GM19463 (cell line): Measurements from ENCODE around the gene GNB5.

Experiments
- ATAC-seq: cut with Tn5 transposase; IDR thresholded peaks from one replicate; pipeline ENCODE4 v1.9.1; 2021; ENCODE audit warnings: mild to moderate bottlenecking, moderate library complexity; ENCODE audit not compliant: unreplicated experiment

The GNB5 gene

DNA sequence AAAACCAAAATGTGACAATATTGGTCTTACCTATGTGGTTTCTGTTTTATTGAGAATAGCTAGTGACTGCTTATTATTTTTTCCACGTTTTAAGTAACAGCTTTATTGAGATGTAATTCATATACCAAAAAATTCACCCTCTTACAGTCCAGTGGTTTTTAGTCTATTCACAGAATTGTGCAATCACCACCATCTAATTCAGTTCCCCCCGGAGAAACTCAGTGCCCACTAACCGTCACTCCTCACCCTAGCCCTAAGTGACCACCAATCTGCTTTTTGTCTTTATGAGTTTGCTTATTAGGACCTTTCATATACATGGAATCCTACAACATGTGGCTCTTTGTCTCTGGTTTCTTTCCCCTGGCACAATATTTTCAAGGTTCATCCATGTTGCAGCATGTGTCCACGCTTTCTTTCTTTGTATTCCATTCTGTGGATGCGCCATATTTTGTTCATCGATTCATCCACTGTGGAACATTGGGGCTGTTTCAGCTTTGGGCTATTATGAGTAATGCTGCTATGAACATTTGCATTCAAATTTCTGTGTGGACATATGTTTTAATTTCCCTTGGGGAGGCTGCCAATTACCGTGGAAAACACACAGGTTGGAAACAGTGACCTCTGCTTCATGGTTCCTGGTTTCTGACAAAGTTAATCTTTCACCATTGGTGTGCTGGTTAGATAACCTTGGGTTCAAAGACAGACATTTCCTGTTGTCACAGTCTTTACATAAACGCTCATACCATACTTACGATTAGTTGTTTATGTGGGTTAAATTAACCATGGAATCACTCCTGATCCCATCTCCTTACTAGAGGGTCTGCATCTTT, 75.4 kb downstream of the GNB5 start:
- no peak for ATAC-seq

DNA sequence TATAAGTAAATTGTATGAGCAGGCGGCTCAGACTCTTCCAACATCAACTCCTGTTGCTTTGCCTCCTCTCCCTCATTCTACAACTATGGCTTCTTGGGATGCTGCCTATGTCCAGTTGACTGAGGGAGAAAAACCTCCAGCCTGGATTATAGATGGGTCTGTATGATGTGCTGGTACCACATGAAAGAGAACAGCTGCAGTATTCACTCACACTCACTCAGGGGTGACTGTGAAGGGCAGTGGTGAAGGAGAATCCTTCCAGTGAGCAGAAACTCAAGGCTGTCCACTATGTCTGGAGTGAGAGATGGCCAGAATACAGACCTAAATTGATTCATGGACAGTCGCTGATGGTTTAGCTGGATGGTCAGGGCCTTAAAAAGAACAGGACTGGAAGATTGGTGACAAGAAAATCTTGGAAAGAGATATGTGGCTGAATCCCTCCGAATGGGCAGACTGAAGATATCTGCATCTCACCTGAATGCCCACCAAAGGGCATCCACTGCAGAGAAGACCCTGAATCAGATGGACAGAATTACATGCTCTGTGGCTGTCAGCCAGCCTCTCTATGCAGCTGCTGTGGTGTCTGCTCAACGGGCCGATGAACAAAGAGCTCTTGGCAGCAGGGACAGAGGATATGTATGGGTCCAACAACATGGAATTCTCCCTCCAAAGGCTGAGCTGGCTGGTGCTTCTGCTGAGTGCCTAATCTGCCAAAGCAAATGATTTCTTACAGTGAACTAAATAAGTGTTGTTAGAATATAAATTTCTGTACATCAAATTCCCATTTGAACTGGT, 76.7 kb downstream of the GNB5 start:
- ATAC-seq = no peak

DNA sequence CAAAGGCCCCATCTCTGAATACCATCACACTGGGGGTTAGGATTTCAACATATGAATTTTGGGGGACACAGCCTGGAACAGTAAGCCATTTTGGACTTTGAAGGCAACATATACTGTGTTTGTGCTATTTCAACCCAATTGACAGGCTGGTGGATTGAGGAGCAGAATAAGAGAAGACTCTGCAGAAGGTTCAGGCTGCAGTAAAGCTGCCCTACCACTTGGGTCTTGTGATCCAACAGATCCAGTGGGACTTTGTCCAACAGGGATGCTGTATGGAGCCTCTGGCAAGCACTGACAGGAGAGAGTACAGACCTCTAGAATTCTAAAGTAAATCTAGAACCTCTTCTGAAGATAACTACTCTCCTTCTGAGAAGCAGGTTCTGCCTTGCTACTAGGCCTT, 77.5 kb downstream of the GNB5 start:
- ATAC-seq = no peak

DNA sequence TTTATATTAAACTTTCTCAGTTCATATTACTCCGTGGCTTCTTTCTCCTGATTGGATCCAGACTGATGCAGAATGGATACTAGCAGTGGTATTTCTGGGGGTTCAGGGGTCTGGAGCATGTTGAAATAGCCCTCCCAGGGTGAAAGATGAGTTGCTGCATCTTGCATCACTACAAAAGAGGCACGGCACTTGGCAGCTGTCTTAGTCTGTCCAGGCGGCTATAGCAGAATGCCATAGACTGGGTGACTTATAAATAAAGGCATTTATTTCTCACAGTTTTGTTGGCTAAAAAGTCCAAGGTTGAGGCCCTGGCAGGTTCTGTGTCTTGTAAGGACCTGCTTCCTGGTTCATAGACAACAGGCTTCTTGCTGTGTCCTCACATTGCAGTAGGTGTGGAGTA, 78.0 kb downstream of the GNB5 start:
- ATAC-seq = no peak

DNA sequence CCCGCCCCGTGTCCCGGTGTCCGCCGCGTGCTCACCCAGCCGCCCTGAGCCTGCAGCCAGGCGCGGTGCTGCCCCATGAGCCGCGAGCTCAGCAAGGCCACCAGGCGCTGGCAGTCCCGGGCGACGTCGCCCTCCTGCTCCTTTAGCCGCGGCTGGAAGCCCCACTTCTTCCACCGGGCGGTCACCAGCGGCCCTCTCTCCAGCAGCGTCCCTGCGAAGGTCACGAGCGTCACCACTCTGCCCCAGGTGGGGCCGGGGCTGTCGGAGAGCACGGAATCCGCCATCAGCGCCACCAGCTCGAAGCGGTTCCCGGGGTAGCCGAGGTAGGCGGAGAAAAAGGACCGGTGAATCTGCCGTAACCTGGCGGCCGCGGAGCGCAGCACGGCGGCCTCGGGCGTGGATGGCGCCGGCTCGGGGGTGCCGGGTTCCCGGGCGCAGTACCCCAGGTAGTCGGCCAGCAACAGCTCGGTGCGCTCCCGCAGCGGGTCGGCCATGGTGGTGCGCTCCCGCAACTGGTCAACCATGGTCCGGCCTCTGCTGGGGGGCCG, 78.9 kb downstream of the GNB5 start:
- ATAC-seq = no peak

DNA sequence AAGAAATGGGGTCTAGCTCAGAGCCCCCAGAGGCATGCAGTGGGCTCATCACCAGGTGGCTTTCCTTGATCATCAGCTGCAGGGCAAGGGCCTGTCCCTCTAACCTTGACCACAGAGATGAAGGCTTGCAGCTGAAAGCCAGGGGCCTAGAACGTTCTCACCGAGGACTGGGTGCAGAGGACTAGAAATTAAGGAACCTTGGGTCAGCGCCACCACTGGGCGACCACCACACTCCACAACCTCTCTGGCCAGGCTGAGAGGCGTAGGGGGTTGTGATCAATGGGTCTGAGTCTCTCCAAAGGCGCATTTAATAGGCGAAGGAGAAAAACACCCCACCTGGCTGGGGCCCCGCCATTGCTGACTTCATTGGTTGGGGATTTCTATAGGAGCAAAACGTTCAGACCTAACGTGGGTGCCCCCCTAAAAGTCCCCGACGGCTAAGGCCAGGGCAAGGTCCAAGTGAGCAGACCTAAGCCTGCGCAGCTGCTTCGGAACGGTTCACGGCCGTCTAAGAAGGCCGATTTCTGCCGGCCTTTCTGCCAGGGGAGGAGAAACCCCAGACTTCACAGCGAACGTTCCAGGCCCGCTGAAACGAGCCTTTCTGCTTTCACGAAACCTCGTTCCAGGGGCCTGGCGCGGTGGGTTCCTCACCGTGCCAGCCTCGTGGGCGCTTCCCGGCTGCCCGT, 79.5 kb downstream of the GNB5 start:
- ATAC-seq = no peak

DNA sequence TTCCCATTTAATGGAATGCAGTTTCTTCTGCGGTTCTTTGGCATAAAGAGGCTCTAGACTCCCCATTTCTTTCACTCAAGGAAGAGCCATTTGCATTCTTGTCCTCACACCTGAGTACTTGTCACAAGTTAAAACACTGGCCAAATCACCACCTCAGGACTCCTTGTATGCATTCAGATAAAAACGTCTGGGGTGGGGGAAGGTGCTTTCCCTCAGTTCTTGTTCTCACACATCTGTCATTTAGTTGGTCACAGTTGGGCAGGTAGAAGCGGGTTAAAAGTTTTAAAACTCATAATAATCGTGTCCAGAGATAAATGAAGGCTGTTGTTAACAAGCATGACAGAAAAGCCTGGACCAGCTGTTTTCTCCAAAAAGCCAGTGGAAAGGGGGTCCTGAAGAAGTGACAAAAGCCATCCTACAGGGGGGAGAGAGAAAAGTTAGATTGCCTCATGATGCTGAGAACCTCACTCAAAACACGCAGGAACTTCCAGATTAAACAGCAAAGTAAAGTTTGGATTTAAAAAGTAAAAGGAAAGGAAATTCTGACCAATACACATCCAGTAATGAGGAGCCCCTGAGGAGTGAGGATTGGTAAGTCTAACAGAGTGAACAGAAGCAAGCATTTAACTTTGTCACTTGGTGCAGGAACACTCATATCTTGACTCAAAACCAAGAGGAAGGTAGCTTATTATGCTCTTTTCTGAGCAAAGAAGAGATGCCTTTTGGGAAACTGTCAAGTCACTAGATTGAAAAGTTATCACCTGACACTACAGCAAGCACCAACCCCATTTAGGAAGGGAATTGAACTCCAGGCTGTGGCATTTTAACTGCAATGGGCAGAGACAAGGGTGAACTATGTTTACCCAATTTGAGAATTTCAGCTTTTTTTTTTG, 81.4 kb downstream of the GNB5 start:
- peak; percentile 55 for ATAC-seq

DNA sequence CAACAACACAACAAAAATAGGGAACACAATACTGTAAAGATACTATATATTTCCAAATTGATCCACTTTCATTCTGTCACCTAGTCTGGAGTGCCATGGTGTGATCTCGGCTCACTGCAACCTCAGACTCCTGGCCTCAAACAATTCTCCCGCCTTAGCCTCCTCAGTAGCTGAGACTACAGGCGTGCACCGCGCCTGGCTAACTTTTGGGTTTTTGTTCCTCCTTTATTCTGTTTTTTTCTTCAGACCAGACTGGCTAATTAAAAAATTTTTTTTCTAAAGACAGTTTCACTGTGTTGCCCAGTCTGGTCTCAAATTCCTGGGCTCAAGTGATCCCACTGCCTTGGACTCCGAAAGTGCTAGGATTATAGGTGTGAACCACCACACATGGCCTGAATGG, 84.0 kb downstream of the GNB5 start:
- no peak for ATAC-seq

DNA sequence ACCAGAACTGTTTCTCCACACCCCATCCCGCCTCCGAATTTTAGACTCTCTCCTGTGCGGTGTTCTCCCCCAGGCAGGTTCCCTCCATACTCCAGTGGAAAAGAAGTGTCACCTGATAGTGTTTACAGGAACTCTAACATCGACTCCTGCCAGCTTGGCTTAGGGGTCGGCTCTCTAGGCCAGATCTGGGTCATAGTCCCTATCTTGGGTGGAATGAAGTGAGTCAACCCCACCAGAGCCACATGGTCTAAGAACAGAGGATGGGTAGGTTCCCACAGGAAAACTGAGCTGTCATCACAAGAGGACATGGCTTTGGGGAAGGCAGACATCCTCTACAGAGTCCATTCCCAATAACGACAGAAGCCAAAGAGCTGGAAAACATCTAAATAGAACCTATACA, 84.6 kb downstream of the GNB5 start:
- no peak for ATAC-seq

DNA sequence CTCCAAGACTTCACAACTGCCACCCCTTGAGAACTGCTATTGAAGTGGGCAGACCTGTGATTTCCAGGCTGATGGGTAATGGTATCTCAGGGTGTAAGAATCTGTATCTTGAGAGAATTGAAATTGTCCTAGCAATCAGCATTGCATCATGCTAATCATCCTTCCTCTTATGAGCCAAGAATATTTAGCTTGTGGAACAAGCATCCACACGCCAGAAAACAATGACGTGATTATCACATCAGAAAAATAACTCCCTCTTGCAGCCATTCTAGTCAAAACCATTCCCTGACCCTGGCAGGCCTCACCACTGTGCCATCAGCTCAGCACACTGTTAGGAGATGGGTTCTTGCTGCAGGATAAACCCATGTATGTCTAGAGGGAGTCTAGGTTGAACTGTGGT, 85.3 kb downstream of the GNB5 start:
- no peak for ATAC-seq

DNA sequence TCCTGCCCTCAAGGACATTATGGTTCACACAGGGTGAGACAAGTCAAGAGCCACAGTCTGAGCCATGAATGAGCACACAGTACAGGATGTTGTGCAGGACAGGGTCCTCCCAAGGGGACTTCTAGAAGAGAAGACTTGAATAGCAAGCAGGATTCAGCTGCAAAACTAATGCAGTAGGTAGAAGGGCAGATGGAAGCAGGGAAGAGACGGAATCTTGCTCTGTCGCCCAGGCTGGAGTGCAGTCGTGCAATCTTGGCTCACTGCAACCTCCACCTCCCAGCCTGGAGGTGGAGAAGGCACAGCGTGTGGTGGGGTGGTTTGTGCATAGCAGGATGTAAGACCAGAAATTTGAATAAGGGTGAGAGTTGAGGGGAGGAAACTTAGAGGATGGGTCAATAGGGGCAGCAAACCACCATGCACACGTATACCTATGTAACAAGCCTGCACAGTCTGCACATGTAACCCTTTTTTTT, 86.6 kb downstream of the GNB5 start:
- ATAC-seq = peak; percentile 25

DNA sequence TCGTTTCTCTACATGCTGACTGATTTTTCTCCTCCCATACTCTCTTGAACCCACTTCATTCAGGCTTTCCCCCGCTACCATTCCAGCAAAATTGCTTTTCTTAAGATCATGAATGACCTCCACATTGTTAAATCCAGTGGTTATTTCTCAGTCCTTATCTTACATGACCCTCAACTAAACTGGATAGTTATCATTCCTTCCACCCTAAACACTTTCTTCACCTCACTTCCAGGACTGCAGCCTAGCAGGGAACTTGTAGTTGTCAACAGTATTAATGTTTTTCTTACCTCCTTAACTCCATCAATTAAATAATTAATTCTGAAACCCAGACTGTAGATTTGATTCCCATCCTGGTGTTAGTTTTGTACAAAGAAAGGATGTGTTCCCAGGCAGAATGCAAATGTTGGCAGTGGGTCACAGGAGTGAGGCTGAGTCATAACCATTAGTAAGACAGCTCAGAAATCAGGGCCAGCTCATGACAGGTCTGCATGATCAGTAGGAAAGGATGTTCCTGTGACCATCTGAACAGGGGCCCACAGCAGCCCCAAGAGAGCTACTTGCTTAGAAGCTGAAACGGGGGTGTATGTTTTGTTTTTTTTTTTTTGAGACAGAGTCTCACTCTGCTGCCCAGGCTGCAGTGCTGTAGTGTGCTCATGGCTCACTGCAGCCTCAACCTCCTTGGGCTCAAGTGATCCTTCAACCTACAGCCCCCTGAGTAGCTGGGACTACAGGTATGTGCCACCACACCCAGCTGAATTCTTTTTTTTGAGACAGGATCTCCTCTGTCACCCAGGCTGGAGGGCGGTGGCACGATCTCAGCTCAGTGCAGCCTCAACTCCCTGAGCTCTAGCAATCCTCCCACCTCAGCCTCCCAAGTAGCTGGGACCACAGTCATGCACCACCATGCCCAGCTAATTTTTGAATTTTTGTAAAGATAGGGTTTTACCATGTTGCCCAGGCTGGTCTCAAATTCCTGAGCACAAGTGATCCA, 87.7 kb downstream of the GNB5 start:
- peak; percentile 58 for ATAC-seq

DNA sequence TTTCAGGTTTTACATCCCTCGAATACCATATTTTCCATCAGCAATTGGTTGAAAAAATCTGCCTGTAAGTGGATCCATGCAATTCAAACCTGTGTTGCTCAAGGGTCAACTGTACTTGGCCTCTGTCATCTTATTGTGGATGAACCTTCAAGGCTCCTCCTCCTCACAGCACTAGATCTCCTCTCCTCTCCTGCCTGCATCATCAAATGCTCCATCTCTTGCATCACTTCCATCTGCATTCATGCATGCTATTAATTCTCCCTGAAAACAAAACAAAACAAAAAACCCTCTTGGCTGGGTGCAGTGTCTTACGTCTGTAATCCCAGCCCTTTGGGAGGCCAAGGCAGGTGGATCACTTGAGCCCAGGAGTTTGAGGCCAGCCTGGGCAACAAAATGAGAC, 88.7 kb downstream of the GNB5 start:
- no peak for ATAC-seq

DNA sequence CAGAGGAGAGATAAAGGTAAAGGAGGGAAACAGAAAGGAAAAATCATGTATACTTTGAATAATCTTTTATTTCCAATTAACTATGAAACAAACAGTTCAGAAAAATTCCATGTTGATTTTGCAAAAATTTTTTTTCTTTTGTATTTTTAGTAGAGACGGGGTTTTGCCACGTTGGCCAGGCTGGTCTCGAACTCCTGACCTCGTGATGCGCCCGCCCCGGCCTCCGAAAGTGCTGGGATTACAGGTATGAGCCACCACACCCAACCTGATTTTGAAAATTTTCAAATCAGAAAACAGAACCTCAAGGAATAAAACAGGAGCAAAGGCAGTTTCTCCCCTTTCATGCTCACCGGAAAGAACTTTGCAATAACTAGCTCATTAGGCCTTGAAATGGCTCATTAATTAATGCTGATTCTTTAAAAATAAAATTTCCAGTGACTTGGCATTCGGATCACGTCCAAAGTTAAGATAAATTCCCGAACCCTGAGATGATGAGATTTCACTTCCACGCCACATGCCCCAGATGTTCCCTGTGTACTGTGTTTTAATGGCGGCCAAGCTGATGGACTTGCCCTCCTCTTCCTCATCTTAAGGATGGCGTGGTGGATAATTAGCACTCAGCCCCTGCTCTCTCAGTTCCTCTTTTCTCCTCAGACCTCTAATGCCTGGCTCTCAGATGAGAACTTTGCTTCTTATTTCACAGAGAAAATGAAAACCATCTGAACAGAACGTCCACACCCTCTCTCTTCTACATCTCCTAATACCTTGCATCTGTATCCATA, 89.5 kb downstream of the GNB5 start:
- peak; percentile 29 for ATAC-seq

DNA sequence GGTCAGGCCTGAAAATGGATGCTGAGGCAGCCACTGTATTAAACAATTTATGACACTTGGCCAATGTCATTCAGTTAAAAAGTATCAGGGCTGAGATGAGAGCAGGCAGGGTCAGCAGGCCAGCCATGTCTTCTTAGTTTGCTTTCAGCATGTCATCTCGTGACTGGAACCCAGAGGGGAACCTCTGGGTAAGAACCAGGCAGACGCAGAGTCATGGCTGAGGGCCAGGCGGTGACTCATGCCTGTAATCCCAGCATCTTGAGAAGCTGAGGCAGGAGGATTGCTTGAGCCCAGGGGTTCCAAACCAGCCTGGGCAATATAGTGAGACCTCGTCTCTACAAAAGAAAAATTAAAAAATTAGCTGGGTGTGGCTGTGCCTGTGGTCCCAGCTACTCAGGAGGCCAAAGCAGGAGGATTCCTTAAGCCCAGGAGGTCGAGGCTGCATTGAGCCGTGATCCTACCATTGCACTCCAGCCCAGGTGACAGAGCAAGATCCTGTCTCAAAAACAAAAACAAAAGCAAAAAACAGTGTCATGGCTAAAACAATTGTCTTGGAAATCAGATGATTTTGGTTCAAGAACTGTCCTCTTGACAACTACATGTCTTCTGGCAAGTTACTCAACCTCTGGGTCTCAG, 90.3 kb downstream of the GNB5 start:
- no peak for ATAC-seq

DNA sequence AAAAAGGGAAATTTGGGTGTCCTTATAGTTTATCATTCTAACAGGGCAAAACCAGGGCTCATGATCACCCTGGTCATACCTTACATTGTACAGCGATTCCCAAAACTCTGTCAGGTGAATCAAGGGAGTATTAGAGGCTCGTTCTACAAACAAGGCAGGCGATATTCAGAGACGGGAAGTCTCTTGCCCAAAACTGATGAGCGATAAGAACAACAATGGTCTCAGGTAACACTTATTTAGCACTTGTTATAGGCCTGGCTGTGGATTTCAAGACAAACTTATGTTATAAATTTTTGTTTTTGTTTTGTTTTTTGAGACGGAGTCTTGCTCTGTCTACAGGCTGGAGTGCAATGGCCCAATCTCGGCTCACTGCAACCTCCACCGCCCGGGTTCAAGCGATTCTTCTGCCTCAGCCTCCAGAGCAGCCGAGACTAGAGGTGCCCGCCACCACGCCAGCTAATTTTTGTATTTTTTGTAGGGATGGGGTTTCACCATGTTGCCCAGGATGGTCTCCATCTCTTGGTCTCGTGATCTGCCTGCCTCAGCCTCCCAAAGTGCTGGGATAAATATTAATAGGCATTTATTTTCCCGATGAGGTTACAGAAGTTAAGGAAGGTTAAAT, 91.4 kb downstream of the GNB5 start:
- ATAC-seq = no peak

DNA sequence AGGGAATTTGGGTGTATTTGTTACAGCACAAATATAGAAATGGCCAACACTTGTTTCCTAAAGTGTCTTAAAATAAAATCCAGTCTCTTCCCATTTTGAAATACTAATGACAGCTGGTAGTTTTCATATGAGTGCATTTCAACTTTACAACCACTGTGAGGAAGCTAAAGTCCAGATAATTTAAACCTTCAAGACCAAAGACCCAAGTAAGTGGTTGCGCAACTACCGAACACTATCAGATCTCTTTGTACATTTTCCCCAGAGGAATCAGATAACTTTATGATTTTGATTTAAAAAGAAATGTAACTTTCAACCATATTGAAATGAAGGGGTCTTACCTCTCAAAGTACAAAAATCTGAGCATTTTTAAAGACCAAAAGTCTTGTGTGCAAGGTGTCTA, 92.9 kb downstream of the GNB5 start:
- ATAC-seq = no peak
